Measurements from ENCODE around the gene ARFGAP2.

- TF ChIP-seq POLR2AphosphoS5 (IDR thresholded peaks at IDR 0.05) (no peak), CTCF (IDR thresholded peaks at IDR 0.05) (no peak)
Measured at GRCh38 chr11:47156333-47156732, 20.3 kb downstream of the ARFGAP2 start.
